ENCODE measurements around the gene XPR1. TPM values are rescaled to one million over a fixed set of nuclear protein-coding genes. Genes with fewer than 3 reads are reported as not detected.
A peak's percentile ranks its signal among the peaks of the same experiment; 100 is the strongest.

XPR1 gene
- total RNA-seq, 1 donor from 2014 or later, result 35.2 TPM

DNA sequence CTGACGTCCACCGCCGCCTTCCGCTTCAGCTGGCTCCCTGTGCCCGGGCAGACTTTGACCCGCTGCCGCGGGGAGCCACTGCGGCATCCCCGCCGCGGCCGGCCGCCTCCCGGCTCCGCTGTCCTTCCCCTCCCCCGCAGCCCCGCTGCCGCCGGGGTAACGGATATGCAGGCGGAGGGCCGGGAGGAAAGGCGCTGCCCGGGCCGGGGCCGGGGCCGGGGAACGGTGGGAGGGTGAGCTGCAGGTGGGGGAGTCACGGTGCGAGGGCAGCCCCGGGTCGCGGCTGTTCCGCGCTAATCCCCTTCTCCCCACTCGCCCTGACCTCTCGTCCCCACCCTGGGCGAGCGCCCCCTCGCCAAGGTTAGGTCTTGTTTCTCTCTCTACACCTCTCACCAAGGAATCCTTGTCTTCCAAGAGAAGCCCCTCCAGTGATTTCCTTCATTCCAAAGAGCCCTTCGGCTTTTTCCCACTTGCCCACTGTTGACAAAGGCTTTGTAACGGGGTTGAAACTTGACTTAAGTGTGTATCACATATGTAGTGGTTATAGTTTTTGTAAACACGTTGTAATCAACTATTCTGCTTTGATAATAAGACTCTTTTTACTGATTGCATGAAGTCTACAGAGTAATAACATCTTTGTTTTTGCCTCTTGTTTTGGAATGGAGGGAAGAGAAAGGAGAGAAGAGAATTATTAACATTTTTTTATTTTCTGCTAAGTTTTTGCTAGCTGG lies 669 bp downstream of the XPR1 start:
- H3K9me3 Mint-ChIP-seq (ENCODE audit: unreplicated experiment), result no peaks in the 10 kb centered on the region
- Histone ChIP-seq H3K9ac (ENCODE audit: low read length) (peak overlapping the region; percentile 91), H3K4me1 (ENCODE audit: insufficient read depth, low read length) (peaks cover 4% of the 10 kb centered on the region), H3K9me3 (ENCODE audit: insufficient read depth, low read depth, low read length) (no peaks in the 10 kb centered on the region), H3K4me3 (ENCODE audit: insufficient read depth, low read depth, low read length) (peak overlapping the region; percentile 90), H3K27me3 (ENCODE audit: insufficient read depth, low read length) (no peaks in the 10 kb centered on the region), H3K27ac (ENCODE audit: low read depth, low read length) (peak overlapping the region; percentile 83), H3K36me3 (ENCODE audit: insufficient read depth, low read length) (no peaks in the 10 kb centered on the region), H2AFZ (ENCODE audit: low read depth, low read length) (peak overlapping the region; percentile 97), H3K4me2 (ENCODE audit: low read length) (peak overlapping the region; percentile 89), H4K20me1 (ENCODE audit: insufficient read depth, low read length) (peaks cover 29% of the 10 kb centered on the region), H3K79me2 (ENCODE audit: insufficient read depth, low read length) (peaks cover 43% of the 10 kb centered on the region)
- peaks cover 6% of the 10 kb centered on the region for H3K4me1 Mint-ChIP-seq (ENCODE audit: low read depth, unreplicated experiment)
- no peaks in the 10 kb centered on the region for H3K27me3 Mint-ChIP-seq (ENCODE audit: low read depth, unreplicated experiment)
- no peak overlapping the region for H3K27ac Mint-ChIP-seq (ENCODE audit: unreplicated experiment)
- no peak overlapping the region for H3K4me3 Mint-ChIP-seq (ENCODE audit: unreplicated experiment)
- DNase-seq (ENCODE audit: low read depth), result no peak
- no peak for FAIRE-seq
- no peaks in the 10 kb centered on the region for H3K36me3 Mint-ChIP-seq (ENCODE audit: low read depth, unreplicated experiment)
- no peak for TF ChIP-seq EZH2 (IDR thresholded peaks at IDR 0.05; ENCODE audit: insufficient read depth, low read length)
- TF ChIP-seq, protein P1, sequence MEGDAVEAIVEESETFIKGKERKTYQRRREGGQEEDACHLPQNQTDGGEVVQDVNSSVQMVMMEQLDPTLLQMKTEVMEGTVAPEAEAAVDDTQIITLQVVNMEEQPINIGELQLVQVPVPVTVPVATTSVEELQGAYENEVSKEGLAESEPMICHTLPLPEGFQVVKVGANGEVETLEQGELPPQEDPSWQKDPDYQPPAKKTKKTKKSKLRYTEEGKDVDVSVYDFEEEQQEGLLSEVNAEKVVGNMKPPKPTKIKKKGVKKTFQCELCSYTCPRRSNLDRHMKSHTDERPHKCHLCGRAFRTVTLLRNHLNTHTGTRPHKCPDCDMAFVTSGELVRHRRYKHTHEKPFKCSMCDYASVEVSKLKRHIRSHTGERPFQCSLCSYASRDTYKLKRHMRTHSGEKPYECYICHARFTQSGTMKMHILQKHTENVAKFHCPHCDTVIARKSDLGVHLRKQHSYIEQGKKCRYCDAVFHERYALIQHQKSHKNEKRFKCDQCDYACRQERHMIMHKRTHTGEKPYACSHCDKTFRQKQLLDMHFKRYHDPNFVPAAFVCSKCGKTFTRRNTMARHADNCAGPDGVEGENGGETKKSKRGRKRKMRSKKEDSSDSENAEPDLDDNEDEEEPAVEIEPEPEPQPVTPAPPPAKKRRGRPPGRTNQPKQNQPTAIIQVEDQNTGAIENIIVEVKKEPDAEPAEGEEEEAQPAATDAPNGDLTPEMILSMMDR (IDR thresholded peaks at IDR 0.05; ENCODE audit: insufficient read depth, low read depth, low read length), result peak; percentile 17

- H4K20me1 ChIP-seq (ENCODE audit: insufficient read depth, low read length), result peaks cover 31% of the 10 kb centered on the region
- DNase-seq (ENCODE audit: low read depth) (peak; percentile 36), FAIRE-seq (no peak)
- H3K9me3 ChIP-seq (ENCODE audit: insufficient read depth, low read depth, low read length), result no peaks in the 10 kb centered on the region
- Mint-ChIP-seq H3K9me3 (ENCODE audit: unreplicated experiment) (no peaks in the 10 kb centered on the region), H3K27me3 (ENCODE audit: low read depth, unreplicated experiment) (no peaks in the 10 kb centered on the region), H3K36me3 (ENCODE audit: low read depth, unreplicated experiment) (no peaks in the 10 kb centered on the region), H3K27ac (ENCODE audit: unreplicated experiment) (no peak overlapping the region), H3K4me3 (ENCODE audit: unreplicated experiment) (no peak overlapping the region), H3K4me1 (ENCODE audit: low read depth, unreplicated experiment) (peaks cover 6% of the 10 kb centered on the region)
- peak overlapping the region; percentile 91 for H3K9ac ChIP-seq (ENCODE audit: low read length)
- peaks cover 4% of the 10 kb centered on the region for H3K4me1 ChIP-seq (ENCODE audit: insufficient read depth, low read length)
- TF ChIP-seq, protein P1 (IDR thresholded peaks at IDR 0.05; ENCODE audit: insufficient read depth, low read depth, low read length), result no peak
- TF ChIP-seq EZH2 (IDR thresholded peaks at IDR 0.05; ENCODE audit: insufficient read depth, low read length), result no peak
- H3K27ac ChIP-seq (ENCODE audit: low read depth, low read length), result no peak overlapping the region
- no peak overlapping the region for H2AFZ ChIP-seq (ENCODE audit: low read depth, low read length)
- peak overlapping the region; percentile 89 for H3K4me2 ChIP-seq (ENCODE audit: low read length)
- no peaks in the 10 kb centered on the region for H3K36me3 ChIP-seq (ENCODE audit: insufficient read depth, low read length)
- peak overlapping the region; percentile 90 for H3K4me3 ChIP-seq (ENCODE audit: insufficient read depth, low read depth, low read length)
- no peaks in the 10 kb centered on the region for H3K27me3 ChIP-seq (ENCODE audit: insufficient read depth, low read length)
- peaks cover 45% of the 10 kb centered on the region for H3K79me2 ChIP-seq (ENCODE audit: insufficient read depth, low read length)
Observed at GRCh38 chr1:180633057-180634056, 1.5 kb downstream of the XPR1 start.
